22Rv1 (cell line): ENCODE results near the gene SRGAP1.

Experiments used
- CTCF ChIP-seq: fragments of 450-650 bp; IDR thresholded peaks from 2 replicates; pipeline ENCODE4 v1.5.1; 2017; ENCODE audit warnings: mild to moderate bottlenecking
- ZFX ChIP-seq: fragments of 450-650 bp; IDR thresholded peaks from 2 replicates; pipeline ENCODE4 v1.6.1; 2017; ENCODE audit warnings: antibody characterized with exemption, borderline replicate concordance

- TF ChIP-seq CTCF, result no peak
- TF ChIP-seq ZFX, result no peak
These were observed 83.8 kb downstream of the SRGAP1 start for GRCh38 chr12:63928305-63928704.
